Dermis microvascular lymphatic vessel endothelial cell (primary cell): Measurements from ENCODE around the gene KCNN3. TPM values are rescaled to one million over a fixed set of nuclear protein-coding genes. Genes with fewer than 3 reads are reported as not detected.

Source experiments
- DNase-seq, 2 donors: peaks; one replicate each; pipeline versions ENCODE4 v3.0.0 to v3.0.0-alpha.2; 2010; ENCODE audit warnings: low read depth in 2 of 2
- total RNA-seq: library from RNA; depleted of rRNA; stranded (reverse); fragments of >200 nt; gene quantifications from 2 replicates; pipeline ENCODE4 v1.2.1, GENCODE V29; 2014

The KCNN3 gene
- total RNA-seq, 1 donor from 2014 or later = 1.0 TPM

GRCh38 chr1:154730259-154730658, 139.8 kb downstream of the KCNN3 start:
- peak; percentile 68 to 95 for DNase-seq

DNA sequence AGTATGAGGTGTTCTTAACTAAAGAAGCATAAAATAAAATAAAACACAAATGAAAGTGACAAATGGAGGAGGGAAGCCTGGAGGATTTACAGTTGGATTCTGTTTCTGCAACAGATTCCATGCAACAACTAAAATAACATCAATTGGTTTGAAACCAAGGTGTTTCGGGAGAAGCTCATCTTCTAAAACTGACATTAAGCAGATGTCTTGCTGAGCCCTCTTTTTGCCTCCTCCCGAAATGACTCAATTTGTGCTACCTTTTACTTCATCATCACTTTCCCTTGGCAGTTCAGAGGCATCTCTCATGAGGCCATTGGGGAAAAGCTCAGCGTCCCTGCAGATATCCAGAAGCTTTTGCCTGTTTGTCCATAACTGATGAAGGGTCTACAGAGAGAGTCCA, 140.5 kb downstream of the KCNN3 start:
- no peak for DNase-seq

DNA sequence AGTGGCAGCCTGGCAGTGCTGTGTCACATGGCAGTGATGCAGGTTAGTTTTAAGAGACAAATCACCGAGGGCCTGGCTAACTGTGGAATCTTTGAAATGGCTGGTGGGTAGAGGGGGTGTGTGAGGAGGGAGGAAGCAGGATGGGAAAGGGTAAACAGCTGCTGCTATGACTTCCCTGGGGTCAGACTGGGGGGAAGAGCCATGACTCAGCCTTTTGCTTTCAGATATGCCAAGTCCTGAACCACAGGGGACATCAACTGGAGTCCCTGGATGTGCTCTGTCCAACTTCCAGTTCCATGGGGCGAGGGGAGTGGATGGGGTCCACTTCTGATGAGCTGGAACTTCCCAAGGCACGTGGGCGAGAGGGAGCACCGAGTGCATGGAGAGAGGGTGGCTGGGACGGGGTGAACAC, 141.0 kb downstream of the KCNN3 start:
- peak; percentile 80 to 92 for DNase-seq

DNA sequence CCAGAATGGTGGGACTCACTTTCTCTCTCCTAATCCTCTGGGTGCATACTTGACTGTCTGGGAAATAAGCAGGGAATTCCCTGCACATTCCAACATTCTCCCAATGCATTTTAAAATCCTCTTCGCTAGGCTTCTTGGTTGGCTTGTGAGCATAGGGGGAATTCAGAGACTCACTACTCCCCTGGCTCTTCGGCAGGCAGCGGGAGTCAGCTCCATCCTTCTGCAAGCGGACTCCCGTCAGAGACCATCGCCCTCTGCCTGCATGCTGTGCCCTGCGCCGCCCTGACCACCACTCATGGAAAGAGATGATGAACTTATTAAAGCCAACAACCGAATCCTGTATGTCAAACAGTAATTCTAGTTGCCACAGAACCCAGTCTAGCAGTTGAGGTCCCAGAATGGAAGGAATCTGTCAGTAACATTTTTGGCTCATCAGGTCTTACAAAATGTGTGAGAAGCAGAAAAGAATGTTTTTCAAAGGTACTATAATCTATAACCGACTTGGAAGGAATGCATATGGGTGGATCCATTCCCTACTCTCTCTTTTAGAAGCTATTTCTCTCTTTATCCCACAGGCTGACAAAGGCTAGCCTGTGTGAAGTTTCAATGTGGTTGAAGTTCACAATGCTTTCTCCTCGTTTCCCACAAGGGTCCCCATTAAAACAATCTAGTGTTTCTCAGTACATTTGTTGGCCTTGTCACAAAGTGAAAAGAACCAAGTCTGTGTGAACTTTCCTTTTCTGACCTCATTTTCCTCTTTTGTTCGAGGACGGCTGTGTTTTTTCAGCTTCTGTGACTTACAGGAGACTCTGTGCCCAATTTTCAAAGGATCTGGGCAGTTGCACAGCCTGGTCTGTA, 143.0 kb downstream of the KCNN3 start:
- DNase-seq = no peak

- peak in 1 of 2 donors; percentile 33 for DNase-seq
Observed at GRCh38 chr1:154726443-154726842, 143.6 kb downstream of the KCNN3 start.

- no peak for DNase-seq
Observed at GRCh38 chr1:154725865-154726264, 144.2 kb downstream of the KCNN3 start.

DNA sequence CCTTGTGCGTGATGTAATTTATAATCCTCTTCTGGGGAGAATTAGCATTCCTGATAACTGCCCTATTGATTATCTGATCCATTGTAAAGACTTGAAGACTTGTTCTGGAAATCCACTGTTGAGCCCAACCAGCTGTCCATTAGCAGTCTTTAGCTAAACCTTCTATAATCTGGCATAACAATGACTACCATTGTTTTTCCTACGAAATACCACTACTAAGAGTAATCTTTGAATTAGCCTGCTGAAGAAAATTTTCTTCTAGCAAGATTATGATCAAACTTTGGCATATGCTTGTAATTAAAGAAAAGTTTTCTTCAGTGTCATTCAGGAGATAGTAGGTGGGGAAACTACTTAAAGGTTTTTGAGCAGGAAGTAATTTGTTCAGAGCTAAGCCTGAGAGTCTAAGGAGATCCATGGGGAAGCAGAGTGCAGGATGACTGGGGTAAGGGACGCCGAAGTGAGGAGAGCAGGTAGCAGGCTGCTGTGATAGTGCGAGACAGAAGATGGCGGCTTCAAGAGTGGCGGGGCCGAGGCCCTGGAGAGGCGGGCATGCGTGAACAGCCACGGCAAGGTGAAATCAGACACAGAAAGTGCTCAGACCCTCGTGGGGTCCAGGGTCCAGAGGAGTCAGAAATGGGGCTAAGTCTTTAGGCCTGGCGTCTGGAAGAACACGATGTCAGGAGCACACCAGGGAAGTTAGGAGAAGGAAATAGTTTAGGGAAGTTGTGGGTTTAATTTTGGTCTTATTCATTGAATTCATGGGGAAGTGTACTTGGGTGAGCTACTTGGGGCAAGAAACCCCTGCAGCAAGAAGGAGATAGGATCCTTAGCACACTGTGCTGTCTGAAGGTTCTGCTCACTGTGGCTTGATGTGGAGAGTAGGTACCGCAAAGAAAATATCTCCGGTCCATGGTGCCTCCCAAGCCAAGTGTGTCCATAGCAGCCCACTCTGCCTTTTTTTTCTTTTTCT, 149.5 kb downstream of the KCNN3 start:
- DNase-seq = no peak

- DNase-seq = no peak
Observed at GRCh38 chr1:154719586-154720327, 150.3 kb downstream of the KCNN3 start.

GRCh38 chr1:154718566-154718965, 151.5 kb downstream of the KCNN3 start:
- DNase-seq = no peak

- DNase-seq = no peak
Observed at GRCh38 chr1:154717528-154717924, 152.6 kb downstream of the KCNN3 start.

DNA sequence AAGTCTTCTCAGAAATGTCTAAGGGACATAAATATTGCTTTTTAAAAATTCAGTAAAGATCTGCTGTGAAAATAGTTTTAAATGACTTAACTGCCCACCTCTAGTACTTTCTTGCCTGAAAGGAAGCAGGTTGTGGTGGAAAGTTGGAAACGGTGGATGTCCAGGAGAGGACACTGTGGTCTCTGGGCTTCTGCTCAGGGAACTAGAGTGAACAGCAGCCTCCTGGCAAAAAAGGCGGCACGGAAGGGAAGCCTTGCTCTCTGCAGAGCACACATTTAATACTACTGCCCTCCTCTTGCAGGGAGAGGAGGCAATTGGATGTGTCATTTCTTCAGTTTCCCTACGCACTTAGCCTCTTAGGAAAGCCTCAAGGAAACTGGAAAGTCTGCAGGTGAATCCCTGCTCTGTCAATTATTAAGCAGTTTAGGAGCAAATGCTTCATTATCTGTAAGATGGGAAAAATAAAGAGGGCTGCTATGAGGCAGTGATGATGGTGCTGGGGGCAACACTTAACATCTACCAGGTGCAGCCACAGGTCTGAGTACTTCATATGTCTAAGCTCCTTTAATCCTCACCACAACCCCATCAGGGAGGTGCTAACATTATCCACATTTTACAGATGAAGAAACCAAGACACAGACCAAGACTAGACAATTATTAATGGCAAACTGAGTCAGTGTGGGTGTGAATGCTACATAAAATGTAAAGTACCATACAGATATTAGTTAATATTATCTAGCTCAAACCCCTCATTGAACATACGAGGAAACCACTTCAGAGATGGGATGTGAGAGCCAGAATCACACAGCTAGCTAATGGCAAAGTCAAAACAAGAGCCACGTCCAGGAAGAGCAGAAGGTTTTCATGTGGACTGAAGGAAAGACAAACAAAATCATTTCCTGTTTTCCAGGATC, 153.2 kb downstream of the KCNN3 start:
- no peak for DNase-seq

DNA sequence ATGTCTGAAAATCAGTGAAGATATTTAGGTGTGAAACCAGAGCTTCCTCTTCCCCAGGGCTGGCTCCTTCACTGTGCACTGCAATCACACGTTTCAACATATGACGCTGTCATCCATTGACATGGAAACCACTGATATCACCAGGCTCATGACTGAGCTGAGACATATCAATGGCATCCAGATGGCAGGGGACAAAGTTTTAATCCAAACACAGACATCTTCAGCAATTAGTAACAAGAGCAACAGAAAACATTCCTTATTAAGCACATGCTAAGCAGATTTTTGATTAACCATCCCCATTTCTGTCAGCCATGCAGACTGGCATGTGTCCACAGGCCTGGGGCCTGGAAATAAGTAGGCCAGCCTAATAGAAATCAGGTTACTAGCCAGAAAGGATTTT, 154.1 kb downstream of the KCNN3 start:
- no peak for DNase-seq

DNA sequence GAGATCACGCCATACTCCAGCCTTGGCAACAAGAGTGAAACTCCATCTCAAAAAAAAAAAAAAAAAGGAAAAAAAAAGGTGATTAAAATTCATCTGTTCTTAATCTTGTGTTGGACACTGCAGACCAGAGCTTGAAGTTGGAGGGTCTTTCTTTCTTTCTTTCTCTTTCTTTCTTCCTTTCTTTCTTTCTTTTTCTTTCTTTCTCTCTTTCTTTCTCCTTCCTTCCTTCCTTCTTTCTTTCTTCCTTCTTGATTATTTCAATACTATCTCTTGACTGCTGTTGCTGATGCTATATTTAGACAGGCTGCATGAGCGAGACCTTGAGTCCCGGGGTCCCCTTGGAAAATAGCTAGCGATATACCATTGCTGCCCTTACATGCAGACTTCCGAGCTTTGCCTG, 154.7 kb downstream of the KCNN3 start:
- DNase-seq = no peak

- DNase-seq = no peak
Observed at GRCh38 chr1:154714638-154715037, 155.4 kb downstream of the KCNN3 start.

DNA sequence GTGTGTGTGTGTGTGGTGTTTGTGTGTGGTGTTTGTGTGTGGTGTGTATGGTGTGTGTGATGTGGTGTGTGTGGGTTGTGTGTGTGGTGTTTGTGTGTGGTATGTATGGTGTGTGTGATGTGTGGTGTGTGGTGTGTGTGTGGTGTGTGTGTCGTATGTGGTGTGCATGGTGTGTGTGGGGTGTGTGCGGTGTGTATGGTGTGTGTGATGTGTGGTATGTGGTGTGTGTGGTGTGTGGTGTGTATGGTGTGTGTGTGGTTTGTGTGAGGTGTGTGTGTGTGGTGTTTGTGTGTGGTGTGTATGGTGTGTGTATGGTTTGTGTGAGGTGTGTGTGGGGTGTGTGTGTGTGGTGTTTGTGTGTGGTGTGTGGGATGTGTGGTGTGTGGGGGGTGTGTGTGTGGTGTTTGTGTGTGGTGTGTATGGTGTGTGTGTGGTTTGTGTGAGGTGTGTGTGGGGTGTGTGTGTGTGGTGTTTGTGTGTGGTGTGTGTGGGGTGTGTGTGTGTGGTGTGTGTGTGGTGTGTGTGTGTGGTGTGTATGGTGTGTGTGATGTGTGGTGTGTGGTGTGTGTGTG, 155.9 kb downstream of the KCNN3 start:
- no peak for DNase-seq

DNA sequence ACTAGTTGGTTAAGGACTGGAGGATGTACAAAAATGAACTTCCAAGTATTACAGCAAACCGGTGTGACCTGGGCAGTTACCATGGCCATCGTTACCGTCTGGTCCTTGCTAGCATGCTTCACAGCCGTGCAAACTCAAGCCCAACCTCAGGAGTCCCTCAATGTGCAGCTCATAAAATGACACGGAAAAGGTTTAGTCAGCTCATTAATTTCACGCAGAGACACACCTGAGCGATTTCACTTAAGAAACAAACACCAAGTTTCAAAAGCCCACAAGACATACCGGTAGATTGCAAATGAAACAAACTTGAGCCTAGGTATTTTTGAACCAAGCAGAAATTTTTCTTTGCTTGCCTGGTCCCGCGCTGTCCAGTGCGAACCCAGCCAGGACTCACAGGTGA, 157.1 kb downstream of the KCNN3 start:
- no peak for DNase-seq

- no peak for DNase-seq
Observed at GRCh38 chr1:154712166-154712810, 157.8 kb downstream of the KCNN3 start.

DNA sequence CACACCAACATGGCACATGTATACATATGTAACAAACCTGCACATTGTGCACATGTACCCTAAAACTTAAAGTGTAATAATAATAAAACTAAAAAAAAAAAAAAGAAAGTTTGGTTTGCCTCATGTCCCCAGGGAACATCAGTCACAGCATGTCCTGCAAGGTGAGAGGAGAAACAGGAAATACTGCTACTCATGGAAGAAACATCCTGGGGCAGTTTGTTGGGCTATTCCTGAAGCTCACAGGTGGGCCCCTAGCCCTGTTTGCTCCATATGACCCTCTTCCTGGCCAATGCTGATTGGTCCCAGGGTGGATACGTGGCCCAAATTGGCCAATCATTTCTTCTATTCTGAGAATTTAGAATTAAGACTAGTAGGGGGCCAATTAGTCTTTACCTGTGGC, 158.7 kb downstream of the KCNN3 start:
- no peak for DNase-seq

GRCh38 chr1:154710106-154710505, 160.0 kb downstream of the KCNN3 start:
- no peak for DNase-seq
